AG04449 (cell line): Measurements from ENCODE around the gene SKAP1.
A peak's percentile ranks its signal among the peaks of the same experiment; 100 is the strongest.

ENCODE experiments used
- CTCF ChIA-PET: fragments of 350-600 bp; formaldehyde crosslinking; extraction: SDS; loops from one replicate; lab custom pipeline; 2021; ENCODE audit warnings: antibody characterized with exemption; lab: Yijun Ruan, JAX
- POLR2A ChIA-PET: fragments of 400-600, 350-600 bp; formaldehyde crosslinking; extraction: SDS; loops from one replicate; lab custom pipeline; 2020; ENCODE audit warnings: antibody characterized with exemption, inconsistent platforms; lab: Yijun Ruan, JAX
- DNase-seq: peaks from one replicate; pipeline ENCODE4 v3.0.0-alpha.2; 2010; ENCODE audit warnings: low read depth, low spot score
- H3K4me3 ChIP-seq: 2 replicates; pipeline ENCODE4 v1.5.1; 2011; ENCODE audit warnings: low read depth, mild to moderate bottlenecking, control low read depth, low read length
- CTCF ChIP-seq: IDR thresholded peaks from one replicate; pipeline ENCODE4 v1.5.1; 2011; ENCODE audit warnings: mild to moderate bottlenecking, moderate library complexity, low read length, control low read depth, inconsistent platforms; ENCODE audit not compliant: insufficient read depth; ENCODE audit errors: missing control alignments

The SKAP1 gene

GRCh38 chr17:48357779-48358602 lies 72.0 kb downstream of the SKAP1 start:
- ChIA-PET POLR2A (no interaction called here), CTCF (interaction anchor here (0.9 to 1.0 kb wide), 2 partner anchors 8 to 22 kb away, joined by 3 to 4 read pairs; no protein-coding TSS in a partner anchor)
- TF ChIP-seq CTCF: no peak
- no peak overlapping the region for H3K4me3 ChIP-seq
- no peak for DNase-seq

- H3K4me3 ChIP-seq: no peak overlapping the region
- ChIA-PET CTCF (interaction anchor here (1.8 kb wide), 1 partner anchor 10 kb away, joined by 5 read pairs; no protein-coding TSS in a partner anchor), POLR2A (no interaction called here)
- DNase-seq: no peak
- TF ChIP-seq CTCF: no peak
Measured at GRCh38 chr17:48356866-48357265, 73.1 kb downstream of the SKAP1 start.

- H3K4me3 ChIP-seq: no peak overlapping the region
- POLR2A ChIA-PET: interaction anchor here (1.3 to 1.5 kb wide), 2 partner anchors 236 to 244 kb away, joined by 3 to 4 read pairs; no protein-coding TSS in a partner anchor
- no peak for DNase-seq
- CTCF ChIA-PET: interaction anchor here (0.5 to 9.5 kb wide), 28 partner anchors 12 to 268 kb away, joined by 3 to 101 read pairs (median 7); partner anchors contain the start of genes HOXB3, HOXB5, HOXB6 and HOXB8
- no peak for TF ChIP-seq CTCF
Measured at GRCh38 chr17:48352630-48353029, 77.4 kb downstream of the SKAP1 start.

- no peak for DNase-seq
- no peak overlapping the region for H3K4me3 ChIP-seq
- POLR2A ChIA-PET: interaction anchor here (1.0 to 1.5 kb wide), 3 partner anchors 236 to 245 kb away, joined by 3 to 4 read pairs (median 4); no protein-coding TSS in a partner anchor
- CTCF ChIA-PET: interaction anchor here (0.7 to 9.5 kb wide), 40 partner anchors 11 to 266 kb away, joined by 3 to 101 read pairs (median 5); partner anchors contain the start of genes HOXB3, HOXB5, HOXB6 and HOXB8
- TF ChIP-seq CTCF: peak; percentile 27
Measured at GRCh38 chr17:48351911-48352332, 78.1 kb downstream of the SKAP1 start.

GRCh38 chr17:48348352-48348751 lies 81.7 kb downstream of the SKAP1 start:
- ChIA-PET CTCF (interaction anchor here (1.2 to 9.5 kb wide), 6 partner anchors 15 to 266 kb away, joined by 3 to 101 read pairs (median 20); partner anchors contain the start of genes HOXB3, HOXB5 and HOXB8), POLR2A (no interaction called here)
- H3K4me3 ChIP-seq: no peak overlapping the region
- DNase-seq: no peak
- no peak for TF ChIP-seq CTCF

GRCh38 chr17:48347177-48347576 lies 82.8 kb downstream of the SKAP1 start:
- DNase-seq: no peak
- TF ChIP-seq CTCF: no peak
- CTCF ChIA-PET: interaction anchor here (0.9 to 9.5 kb wide), 9 partner anchors 10 to 267 kb away, joined by 3 to 101 read pairs (median 4); partner anchors contain the start of gene HOXB5
- POLR2A ChIA-PET: no interaction called here
- H3K4me3 ChIP-seq: no peak overlapping the region
